NCI-H1694 treated with DMSO at 0.1 percent for 48 hours (cell line): ENCODE measurements around the gene C2CD2.
"Not testable (repeated sequence)": the region's sequence is repeated elsewhere in the genome, so short reads cannot be mapped to it uniquely, and the experiment has no call there.

Experiments used
- DNase-seq: peaks from one replicate; lab custom pipeline; 2025; lab: John Stamatoyannopoulos, UW

The C2CD2 gene

DNA sequence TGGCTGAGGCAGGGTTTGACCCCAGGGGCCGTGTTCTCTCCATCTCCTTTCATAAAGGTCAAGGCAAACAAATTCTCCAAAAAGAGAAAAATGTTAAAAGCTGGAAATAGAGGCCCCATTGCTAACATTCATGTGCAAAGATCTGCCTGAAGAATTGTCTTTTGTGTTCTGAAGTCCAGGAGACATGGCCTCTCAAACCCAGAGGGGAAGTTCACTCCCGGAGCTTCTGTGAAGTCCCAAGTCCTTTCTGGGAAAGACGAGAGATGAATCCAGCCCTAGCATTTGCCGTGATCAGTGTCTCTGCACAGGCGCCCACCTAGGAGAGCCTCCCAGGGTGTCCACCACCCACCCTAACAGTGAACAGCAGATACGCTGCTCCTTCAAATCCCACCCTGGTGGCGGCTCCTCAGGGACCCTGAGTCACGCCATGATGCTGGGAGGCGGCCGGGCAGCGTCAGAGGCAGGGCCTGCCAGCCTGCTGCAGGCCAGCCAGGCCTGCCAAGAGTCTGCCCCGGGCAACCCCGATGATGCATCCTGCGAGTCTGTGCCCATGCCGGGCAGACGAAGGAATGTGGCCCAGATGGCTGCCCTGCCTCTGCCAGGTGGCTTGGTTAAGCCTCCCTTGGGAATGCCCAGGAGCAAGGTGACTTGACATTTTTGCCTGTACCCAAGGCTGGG lies 5.2 kb upstream of the C2CD2 start:
- no peak for DNase-seq

DNA sequence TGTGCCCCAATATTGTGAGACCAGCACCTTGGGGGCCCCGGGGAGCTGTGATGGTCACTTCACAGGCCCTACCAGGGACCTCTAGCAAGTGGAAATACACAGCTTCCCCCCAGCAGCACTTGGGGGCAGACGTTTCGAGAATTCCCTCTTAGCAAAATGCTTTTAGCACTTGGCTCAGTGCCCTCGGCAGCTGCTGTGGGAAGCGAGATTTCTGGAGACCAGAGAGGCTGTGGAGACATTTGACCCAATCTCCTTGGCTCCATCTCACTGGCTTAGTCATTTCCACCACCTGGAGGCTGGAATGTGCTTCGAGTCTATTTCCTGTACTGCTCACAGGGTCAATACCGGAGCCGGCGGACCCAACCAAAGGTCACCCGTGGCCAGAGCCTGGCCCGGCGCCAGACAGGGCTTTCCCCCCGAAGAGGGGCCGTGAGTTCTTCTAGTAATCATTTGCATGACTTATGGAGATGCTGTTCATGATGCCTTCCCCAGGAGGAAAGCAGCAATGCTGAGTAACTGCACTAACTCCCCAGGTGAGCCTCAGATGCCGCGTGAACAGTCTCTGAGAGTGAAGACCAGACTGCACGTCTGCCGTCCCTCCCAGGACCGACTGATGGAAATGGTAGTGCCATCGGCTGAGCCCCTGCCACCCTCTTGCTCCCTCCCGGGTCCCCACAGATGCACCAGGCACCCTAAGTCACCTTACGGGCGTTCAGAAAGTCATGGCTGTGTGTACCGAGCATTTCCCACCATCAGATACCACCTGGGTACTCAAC lies 4.4 kb upstream of the C2CD2 start:
- DNase-seq: peak; percentile 40

DNA sequence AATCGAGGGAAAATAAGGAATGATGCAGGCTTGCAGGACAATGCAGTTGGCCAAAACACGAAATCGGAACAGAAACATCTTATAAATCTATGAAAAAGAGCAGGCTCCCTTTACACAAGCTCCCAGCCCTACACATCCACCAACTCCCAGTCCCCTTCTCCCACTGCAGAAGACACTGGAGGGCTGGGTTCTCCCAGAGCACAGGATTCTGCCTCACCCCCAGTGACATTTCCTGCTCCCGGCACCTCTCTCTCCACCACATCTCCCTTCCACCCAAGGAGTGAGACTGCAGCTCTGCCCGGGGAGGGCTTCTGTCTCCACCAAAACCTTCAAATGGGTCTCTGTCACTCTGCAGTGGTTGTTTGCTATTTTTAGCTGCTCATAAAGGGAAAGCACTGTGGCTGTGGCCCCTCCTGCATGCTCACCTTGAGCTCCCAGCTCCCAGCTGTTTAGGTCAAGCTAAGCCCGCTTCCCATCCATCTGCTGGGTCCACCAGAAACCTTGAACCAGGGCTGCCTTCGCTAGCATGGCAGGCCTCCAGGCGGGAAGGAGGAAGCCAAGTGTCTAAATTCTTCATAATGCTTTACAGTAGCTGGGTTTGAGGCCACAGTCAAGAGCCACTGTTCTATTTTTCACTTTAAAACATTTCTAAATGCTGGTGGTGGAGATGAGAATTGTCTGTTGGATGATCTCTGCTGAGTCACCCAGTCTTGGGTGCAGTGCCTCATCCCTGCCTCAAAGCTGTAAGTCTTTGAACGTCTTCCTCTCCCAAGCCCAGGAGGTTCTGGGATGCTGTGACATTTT lies 3.3 kb upstream of the C2CD2 start:
- DNase-seq: no peak

DNA sequence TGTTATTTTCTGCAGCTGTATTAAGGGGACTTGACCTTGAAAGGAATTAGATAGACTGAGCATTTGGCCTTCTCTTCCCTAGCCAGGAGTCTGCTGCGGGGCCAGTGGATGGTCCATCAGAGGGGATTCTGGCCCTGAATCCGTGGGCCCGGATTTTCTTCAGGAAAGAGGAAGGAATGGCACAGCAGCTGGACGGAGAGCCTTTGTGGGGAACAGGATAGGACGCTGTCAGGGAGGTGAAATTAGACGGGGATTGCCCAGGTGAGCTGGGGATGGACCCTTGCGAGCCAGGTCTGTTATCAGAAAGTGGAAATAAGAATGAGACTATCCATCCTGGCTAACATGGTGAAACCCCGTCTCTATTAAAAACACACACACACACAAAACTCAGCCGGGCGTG lies 1.7 kb upstream of the C2CD2 start:
- DNase-seq: no peak

DNA sequence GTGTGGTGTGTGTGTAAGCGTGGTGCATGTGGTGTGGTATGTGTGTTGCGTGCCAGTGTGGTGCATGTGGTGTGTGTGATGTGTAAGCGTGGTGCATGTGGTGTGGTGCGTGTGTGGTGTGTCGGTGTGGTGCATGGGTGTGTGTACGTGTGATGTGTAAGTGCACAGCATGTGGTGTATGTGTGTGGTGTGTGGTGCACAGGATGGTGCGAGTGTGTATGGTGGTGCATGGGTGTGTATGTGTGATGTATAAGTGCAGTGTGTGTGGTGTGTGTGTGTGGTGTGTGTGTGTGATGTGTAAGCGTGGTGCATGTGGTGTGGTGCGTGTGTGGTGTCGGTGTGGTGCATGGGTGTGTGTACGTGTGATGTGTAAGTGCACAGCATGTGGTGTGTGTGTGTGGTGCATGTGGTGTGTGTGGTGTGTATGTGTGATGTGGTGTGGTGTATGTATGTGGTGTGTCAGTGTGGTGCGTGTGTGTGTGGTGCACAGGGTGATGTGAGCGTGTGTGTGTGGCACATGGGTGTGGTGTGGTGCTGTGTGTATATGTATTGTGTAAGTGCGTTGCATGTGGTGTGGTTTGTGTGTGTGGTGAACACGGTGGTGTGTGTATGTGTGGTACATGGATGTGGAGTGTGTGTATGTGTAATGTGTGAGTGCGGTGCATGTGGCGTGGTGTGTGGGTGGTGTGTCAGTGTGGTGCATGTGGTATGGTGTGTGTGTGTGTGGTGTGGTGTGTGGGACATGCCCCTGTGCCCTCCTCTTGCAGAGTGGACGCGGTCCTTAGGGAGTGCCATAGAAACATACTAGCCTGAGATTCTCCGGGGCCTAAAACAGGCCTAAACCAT lies 1.1 kb upstream of the C2CD2 start:
- no peak for DNase-seq

DNA sequence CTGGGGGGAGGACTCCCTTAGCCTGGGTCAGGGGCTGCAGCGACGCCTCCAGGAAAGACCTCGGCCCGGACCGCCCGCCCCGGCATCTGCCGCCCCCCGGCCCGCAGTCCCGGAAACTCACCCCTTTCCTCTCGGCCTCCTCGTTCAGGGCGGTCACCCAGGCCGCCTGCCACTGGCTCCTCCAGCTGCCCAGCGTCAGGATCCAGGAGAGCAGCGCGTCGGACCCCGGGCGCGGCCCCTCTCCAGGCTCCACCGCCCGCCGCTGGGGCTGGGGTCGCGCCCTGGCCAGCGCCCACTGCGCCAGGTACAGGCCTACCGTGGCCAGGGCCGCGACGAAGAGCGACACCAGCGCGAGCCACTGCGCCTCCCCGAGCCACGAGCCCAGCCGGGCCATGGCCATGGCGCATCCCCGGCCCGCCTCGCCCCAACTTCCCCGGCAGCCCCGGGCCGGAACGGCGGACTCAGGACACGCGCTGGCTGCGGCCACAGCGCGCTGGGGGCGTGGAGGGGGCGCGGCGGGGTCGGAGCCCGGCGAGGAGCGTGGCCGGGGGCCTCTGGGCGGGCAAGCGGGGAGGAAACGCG lies 478 bp downstream of the C2CD2 start:
- no peak for DNase-seq

DNA sequence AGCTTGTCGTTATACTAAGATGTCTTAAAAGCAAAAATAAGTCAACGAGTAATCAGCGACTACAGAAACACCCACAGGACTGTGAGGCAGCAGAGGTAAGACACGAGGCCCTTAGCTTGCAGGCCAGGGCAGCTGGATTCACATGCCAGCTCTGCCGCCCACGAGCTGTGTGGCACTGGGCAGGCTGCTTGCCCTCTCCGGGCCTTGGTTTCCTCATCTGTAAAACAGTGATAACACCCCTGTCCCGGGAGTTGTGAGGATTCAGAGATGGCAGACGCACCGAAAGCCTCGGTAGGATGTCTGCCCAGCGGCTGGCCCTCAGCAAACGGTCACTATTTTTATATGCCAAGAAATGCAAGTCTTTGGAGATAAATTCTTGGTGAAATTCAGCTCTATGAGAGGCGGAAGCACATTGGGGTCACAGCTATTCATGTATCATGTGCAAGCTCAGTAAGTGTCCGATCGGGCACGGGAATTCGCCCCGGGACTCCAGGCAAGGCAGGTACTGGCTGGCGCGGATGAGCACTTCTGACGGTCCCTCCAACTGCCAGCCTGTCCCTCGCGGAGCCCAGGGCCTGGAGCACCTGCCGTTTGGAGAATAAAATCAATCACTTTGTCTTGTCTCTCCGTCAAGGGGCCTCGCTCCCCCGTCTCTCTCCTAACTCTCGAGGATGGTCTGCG lies 1.1 kb downstream of the C2CD2 start:
- no peak for DNase-seq

DNA sequence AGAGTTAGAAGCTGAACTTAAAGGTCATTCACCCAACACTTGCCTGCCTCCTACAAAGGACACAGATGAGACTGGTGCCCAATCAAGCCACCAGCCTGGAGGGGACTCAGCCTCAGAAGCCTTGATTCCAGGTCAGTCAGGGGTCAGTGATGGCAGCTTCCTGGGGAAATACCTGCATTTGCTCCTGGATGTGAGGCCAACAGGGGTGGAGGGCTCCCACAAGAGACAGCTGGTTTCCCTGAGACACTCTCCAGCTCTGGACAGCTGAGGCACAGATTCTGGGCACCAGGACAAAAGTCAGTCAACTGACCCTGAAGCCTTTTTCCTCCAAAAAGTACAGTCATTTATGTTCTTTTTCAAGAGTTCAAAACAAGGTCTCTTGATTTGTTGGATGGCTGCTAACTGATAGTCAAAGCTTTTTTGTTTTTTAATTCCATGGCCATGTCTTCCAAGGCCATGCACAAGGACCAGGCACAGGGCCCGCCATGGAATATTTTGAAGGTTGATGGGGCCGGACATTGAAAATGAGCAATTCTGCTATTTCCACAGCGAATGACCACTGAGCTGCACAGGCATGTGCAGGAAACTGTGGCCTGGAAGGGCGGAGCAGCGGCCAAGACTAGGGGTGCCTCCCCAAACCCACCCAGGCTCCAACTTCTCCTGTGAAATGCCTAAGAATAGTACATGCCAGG lies 1.8 kb downstream of the C2CD2 start:
- no peak for DNase-seq

DNA sequence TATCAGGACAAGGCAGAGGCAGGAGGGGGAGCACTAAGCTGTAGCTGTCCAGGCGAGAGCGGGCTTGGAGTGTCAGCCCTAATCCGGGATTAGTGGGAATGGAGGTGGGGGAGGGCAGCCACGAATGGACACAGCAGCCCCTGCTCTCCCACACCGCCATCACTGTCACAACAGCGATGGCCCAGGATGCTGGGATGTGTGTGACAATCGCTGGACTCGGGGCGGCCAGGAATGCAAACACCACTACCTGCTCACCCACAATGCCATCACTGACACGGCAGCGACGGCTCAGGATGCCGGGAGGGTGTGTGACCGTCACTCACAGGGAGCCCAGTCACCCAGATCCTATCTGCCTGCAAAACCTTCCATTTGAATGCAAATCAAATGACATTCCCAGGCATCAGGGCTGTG lies 2.9 kb downstream of the C2CD2 start:
- DNase-seq: no peak

DNA sequence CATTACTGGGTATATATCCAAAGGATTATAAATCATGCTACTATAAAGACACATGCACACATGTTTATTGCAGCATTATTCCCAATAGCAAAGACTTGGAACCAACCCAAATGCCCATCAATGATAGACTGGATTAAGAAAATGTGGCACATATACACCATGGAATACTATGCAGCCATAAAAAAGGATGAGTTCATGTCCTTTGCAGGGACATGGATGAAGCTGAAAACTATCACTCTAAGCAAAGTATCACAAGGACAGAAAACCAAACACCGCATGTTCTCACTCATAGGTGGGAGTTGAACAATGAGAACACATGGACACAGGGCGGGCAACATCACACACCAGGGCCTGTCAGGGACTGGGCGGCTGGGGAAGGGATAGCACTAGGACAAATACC lies 4.2 kb downstream of the C2CD2 start:
- not testable (repeated sequence) for DNase-seq

DNA sequence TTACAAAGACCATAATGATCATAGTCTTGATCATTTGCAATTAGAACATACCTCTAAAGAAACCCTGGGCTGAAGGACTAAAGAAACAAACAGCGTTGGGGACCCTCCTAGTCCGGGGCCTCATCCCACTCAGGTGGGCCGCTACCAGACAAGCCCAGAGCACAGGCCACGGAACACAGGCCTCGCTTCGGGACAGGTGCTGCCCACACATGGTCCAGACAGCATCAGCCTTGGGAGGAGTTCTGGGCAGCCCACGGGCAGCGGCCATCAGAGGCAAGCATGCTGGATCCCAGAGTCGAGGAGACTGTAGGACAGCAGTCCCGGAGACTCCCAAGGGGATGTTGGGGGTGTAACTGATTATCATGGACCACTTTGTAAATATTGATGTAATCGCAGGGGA lies 4.9 kb downstream of the C2CD2 start:
- no peak for DNase-seq

DNA sequence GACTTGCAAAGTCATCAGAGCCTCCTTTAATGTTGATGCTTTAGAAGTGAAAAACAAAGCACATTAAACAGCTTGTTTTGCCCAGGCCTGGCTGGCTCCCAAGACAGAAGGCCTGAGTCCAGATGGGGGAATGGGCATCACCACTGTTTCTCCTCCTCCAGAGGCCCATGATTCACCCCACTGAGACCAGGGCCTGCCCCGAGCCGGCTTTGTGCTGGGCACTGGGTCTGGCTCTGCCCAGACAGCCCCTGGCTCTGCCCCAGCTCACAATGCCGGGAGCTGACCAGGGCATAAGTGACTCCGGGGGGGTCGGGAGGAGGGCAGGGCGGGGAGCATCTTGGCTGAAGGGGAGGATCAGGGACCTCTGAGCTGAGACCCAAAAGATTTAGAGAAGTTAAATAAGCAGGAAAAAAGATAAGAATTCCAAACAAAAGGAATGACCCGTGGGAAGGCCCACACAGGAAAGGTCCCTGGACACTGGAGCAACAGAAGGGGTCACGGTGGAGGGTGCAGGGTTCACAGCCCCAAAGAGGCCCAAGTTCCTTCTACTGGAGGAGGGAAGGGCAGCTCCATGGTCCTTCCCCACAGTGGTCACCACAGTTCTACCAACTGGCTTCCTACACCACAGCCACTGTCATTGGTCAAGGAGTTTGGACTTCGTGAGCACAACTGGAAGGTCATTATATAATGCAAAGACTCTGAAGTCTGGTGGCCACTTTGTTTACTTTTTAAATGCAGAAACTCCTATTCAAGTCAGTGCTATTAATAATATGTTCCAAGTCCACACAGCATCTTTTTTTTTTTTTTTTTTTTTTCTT lies 5.5 kb downstream of the C2CD2 start:
- no peak for DNase-seq

DNA sequence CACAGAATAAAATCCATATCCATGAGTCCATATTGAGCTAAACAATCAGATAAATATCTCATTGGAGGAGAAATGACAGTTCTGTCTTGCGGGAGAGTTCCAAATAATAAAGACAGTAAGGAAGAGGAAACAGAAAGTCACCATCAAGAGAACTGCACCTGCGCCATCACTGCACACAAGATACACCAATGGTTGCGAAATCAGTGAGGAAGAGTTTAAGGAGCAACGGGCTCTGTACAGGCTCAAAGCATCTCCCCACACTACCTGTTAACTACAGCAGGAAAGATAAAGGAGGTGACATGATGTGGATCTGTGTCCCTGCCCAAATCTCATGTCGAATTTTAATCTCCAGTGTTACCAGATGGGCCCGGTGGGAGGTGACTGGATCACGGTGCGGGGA lies 7.8 kb downstream of the C2CD2 start:
- no peak for DNase-seq

DNA sequence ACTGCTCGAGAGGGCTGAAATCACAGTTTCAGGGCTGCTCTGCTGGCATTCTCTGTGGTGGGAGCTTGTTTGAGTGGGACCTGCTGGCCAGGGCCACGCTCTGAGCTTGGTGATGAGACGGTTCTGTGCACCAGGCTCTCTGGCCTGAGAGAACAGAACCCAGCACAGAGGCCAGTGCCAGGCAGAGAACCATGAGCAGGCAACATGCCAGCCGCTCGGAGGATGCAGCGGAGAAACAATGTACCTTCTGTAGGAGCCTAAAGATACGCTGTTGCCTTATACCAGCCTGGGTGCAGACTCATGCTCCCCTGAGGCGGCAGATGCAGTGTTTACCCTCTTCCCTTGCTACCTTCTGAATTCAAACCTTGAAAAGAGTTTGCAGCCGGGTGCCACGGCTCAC lies 10.0 kb downstream of the C2CD2 start:
- DNase-seq: no peak

DNA sequence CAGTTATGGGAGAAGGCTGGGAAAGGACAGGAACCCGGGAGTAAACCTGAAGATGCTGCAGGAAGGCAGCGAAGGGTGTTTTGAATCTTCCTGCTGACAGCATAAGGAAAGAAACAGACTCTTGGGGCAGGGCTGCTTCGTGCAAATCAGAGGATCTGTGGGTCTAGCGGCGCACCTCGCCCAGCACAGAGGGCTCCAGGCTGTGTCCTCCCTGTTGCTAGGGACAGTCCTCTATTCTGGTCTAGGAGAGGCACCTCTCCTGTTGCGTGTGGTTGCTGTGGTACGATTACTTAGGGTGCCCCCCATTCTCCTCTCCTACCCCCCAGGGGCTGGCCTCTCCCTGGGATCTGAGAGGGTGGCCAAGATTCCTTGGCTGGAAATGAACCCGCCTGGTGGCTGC lies 11.4 kb downstream of the C2CD2 start:
- no peak for DNase-seq

DNA sequence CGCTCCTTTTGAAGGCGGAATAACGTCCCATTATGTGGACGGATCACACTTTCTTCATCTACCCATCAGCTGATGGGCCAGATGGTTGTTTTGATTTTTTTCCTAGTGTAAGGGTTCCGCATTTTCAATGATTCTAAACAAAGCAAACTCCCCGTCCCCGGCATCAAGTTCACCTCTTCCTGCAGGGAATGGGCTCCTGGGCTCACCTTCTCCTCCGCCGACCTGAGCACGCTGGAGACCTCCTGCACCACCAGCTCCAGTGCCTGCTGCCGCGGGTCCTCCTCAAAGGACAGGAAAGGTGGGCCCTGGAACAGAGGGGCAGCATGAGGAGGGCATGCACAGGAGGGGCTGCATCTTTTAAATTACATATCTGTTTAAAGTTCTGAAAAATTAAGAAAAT lies 11.9 kb downstream of the C2CD2 start:
- no peak for DNase-seq

DNA sequence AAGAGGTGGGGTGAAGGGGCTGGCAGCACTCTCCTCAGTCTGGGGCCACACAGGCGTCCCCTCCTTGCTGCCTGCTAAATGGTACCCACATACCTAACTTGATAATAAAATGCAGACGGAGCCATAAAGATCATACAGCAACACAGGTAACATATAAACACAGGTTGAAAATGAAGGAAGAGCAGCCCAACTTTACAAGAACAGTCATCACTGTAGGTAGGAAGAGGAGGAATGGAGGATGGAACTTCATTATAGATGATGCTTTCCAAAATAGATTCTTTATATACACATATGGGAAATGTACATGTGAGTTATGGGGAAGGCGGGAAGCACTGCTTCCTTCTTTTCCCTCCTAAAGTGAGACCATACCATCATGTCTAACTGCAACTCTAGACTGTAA lies 13.4 kb downstream of the C2CD2 start:
- DNase-seq: no peak

DNA sequence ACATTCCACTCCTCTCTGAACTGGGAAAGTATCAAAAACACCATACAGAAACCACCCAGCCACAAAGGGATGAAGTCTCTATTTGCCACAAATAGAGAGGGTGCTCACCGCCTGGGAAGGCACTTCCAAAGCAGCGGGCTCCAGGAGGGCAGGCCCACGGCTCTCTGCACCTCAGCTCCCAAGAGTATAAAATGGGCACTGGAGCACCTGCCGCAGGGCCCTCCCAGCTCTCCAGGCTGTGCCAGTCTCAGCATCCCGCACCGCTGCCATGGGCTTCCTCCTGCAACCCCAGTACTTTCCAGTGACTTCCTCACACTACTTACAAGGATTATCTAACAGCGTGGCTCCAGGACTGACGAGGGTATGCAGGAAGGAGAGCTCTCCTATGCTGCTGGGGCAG lies 14.4 kb downstream of the C2CD2 start:
- no peak for DNase-seq

DNA sequence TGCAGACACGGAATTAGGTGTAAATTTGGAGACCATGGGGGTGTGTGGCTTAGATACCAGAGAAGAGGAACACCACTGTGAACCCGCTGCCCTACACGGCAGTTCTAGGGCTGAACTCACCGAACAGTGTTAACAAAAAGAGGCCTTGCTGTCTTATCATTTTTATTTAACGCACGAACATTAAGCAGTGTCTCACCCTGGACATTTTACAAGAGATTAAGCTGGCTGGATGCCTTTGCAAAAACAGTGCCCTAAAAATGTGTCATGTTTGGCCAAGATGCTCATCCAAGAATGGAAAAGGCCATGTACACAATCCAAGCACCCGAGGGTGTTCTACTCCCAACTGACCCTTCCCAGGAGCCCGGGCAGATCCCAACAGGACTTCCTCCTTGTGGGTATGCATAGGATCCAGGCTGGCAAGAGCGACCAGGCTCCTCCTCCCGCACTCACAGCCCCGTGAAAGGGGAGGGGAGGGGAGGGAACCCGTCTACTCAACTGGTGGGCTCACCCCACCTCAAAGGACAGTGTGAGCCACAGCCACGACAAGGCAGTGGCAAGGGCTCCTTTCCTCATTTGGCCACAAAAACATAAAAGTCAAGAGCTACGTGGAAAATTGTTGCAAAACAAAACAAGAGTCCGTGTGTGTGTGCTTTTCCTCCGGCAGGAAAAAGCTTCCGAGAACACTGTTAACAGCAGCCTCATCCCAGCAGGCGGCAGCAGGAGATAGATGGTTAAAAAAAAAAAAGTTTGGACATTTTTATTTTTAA lies 20.3 kb downstream of the C2CD2 start:
- DNase-seq: no peak
